Colon (tissue), 2 donors: ENCODE measurements around the gene NTN4.
"Not testable (repeated sequence)": the region's sequence is repeated elsewhere in the genome, so short reads cannot be mapped to it uniquely, and the experiment has no call there.

ENCODE experiments used
- FAIRE-seq: peaks from 2 replicates; lab custom pipeline; 2012; peaks lifted over from hg19 to GRCh38; lab: Jason Lieb, UNC
- donor health status: control.
- donor health status: control.

The NTN4 gene

DNA sequence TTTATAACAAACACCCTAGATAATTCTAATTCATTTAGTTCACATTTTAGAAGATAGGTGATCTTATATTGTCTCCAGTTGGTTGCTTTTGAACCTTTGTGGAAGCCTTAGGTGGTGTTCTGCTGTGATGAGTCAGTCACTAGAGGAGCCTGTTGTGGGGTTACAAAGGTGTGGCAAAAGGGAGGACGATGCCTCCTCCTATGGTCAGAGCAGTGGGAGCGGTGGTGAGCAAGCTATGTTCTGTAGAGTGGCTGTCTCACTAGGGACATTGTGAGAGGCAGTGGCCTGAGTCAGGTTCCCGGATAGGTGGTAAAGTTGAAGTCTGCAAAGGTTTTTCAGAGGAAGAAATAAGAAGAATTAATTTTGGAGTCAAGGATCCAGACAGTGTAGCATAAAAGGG is 167.7 kb downstream of the NTN4 start:
- FAIRE-seq, result no peak

DNA sequence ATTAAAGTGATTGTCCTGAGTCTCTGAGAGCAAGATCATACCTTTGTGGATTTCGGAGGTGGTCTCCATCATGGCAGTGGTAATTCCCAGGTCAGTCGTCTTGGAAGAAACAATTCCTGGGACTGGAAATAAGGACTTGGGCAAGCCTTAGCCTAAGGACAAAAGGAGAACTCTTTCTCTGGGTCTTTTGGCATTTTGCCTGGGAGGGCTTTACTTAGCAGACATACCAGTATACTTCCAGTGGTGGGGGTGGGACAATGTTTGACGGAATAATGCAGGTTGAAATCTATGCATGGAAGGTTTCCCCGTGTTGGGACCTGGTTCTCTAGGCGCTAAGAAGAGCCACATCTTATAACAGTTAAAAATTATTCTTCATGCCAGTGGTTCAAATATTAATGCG is 168.8 kb downstream of the NTN4 start:
- FAIRE-seq, result no peak

DNA sequence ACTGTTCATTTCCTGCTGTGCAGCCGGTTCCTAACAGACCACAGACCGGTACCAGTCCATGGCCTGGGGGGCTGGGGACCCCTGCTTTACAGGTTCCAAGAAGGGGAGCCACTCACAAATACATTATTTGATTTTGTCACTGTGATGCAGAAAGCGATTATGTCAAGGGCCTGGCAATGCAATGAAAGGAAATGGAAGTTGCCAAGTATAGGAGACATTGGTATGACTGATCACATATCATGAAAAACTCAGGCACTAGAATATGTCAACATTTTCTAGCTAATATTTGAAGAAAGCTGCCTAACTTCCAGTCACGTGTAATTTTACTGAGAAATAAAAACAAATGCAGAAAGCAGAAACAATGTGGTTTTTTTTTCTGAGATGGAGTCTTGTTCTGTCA is 170.4 kb downstream of the NTN4 start:
- FAIRE-seq, result no peak

- not testable (repeated sequence) for FAIRE-seq
These were observed 174.1 kb downstream of the NTN4 start for GRCh38 chr12:95616470-95616869.

GRCh38 chr12:95615749-95616148 is 174.8 kb downstream of the NTN4 start:
- FAIRE-seq, result no peak

DNA sequence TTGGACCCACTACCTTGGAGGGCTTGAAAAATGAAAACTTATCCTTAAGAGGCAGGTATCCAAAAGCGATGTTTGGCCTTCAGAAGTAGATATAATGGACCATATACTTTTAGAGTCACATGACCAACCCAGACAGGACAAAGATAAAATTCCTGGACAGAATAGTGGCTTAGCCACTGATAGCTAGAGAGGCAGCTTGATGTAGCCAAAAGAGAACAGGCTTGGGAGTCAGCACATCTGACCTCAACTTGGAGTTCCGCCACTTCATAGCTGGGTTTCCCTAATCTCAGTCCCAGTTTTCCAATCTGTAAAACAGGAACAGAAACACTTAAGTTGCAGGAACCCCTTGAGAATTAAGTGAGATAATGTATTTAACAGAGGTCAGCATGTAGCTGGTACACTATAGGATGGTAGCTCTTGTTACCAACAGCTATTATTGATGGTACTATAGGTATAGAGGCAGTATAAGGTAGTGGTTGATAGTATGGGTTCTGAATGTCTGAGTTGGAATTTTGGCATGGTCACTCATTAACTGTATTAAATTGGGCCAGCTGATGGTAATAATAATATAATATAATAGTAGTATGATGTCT is 176.1 kb downstream of the NTN4 start:
- no peak for FAIRE-seq

GRCh38 chr12:95613021-95613420 is 177.5 kb downstream of the NTN4 start:
- no peak for FAIRE-seq

- no peak for FAIRE-seq
These were observed 178.8 kb downstream of the NTN4 start for GRCh38 chr12:95611676-95612309.

DNA sequence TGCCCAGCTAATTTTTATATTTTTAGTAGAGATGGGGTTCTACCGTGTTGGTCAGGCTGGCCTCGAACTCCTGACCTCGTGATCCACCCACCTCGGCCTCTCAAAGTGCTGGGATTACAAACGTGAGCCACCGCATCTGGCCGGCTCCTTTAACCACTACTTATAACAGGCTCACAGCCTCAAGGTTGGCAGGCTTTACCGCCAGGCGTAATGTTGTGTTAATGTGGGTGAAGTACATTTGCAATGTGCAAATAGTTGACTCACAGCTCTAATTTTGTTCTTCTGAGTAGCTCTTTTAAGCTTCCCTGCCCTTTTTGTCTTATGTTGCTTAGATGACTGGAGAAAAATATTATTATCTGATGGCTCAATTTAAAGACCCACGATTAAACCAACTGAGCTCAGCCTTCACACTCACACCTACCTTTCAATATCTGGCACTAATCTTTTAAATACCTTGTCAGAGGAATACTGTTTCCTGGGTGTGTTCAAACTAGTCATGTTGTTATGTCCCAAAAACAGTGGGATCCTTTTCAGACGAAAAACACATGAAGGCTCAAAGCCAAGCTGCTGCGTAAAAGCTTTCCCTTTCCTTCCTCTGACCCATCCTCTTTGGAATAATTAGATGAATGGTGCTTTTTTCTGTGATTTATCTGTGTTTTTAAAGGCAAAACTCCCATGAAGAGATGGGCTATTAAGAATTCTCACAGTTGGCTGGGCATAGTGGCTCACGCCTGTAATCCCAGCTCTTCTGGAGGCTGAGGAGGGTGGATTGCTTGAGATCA is 182.1 kb downstream of the NTN4 start:
- no peak for FAIRE-seq
